Mucosa of descending colon (tissue), 3 donors: ENCODE results near the gene RARG. TPM values are rescaled to one million over a fixed set of nuclear protein-coding genes. Genes with fewer than 3 reads are reported as not detected.

Experiments
- ATAC-seq: fragments of 200-7000 bp; cut with Tn5 transposase; one replicate; pipeline ENCODE4 v1.9.1; 2020; ENCODE audit warnings: mild to moderate bottlenecking, moderate library complexity
- DNase-seq, 3 donors: peaks; one replicate each; pipeline ENCODE4 v3.0.0-alpha.2; 2020
- H3K36me3 ChIP-seq: fragments of 200-600 bp; one replicate; pipeline ENCODE4 v1.8.0; 2021; ENCODE audit warnings: low read depth, mild to moderate bottlenecking
- H3K4me1 ChIP-seq: fragments of 200-600 bp; one replicate; pipeline ENCODE4 v1.8.0; 2021; ENCODE audit warnings: low read depth, mild to moderate bottlenecking
- H3K4me3 ChIP-seq: fragments of 200-600 bp; one replicate; pipeline ENCODE4 v1.8.0; 2021; ENCODE audit warnings: mild to moderate bottlenecking
- H3K9me3 ChIP-seq: fragments of 200-600 bp; one replicate; pipeline ENCODE4 v1.8.0; 2021; ENCODE audit warnings: mild to moderate bottlenecking
- intact Hi-C, 2 donors: fragments of 100-400 bp; cut with DNase I in 1 of 2; cut with micrococcal nuclease in 1 of 2; formaldehyde crosslinking; loops; one replicate each; pipeline versions ENCODE4 v1.11.0 to v1.11.1; 2022; cut with DNase I, micrococcal nuclease
- total RNA-seq, 3 donors: library from RNA; stranded (reverse); fragmentation: NEBNext Ultra II Directional in 2 of 3; extraction: Animal tissue kit (Norgen Biotek cat#: 25700) in 2 of 3; gene quantifications; one replicate each; pipeline versions ENCODE4 v1.2.1 to v1.2.4, GENCODE V29; 2021 to 2023
- TF ChIP-seq, protein P1 (sequence below): fragments of 200-600 bp; IDR thresholded peaks from one replicate; pipeline ENCODE4 v1.8.0; 2022; ENCODE audit warnings: antibody characterized with exemption, mild to moderate bottlenecking
- donor health status: DM: no; HTN: no; CAD: no; lungs with moderate emphysema.
- donor health status: DM: no; HTN: no; CAD: no.
- donor health status: DM: no; HTN: yes; CAD: no.

The RARG gene
- total RNA-seq, 3 donors from 2014 or later = 10.7 to 35.3 (median 16.9) TPM

DNA sequence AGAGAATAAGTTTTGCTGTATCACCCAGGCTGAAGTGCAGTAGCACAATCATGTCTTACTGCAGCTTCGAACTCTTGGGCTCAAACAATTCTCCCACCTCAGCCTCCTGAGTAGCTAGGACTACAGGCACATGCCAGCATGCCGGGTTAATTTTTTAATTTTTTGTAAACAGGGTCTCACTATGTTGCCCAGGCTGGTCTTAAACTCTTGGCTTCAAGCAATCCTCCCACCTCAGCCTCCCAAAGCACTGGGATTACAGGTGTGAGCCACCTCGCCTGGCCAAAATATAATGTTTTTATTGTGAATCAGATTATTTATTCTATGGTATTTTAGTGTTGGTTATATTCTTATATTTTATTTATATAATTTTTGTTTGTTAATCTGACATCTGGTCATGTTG, 55.3 kb downstream of the RARG start:
- DNase-seq (no peak), ATAC-seq (no peak)
- TF ChIP-seq, protein P1, sequence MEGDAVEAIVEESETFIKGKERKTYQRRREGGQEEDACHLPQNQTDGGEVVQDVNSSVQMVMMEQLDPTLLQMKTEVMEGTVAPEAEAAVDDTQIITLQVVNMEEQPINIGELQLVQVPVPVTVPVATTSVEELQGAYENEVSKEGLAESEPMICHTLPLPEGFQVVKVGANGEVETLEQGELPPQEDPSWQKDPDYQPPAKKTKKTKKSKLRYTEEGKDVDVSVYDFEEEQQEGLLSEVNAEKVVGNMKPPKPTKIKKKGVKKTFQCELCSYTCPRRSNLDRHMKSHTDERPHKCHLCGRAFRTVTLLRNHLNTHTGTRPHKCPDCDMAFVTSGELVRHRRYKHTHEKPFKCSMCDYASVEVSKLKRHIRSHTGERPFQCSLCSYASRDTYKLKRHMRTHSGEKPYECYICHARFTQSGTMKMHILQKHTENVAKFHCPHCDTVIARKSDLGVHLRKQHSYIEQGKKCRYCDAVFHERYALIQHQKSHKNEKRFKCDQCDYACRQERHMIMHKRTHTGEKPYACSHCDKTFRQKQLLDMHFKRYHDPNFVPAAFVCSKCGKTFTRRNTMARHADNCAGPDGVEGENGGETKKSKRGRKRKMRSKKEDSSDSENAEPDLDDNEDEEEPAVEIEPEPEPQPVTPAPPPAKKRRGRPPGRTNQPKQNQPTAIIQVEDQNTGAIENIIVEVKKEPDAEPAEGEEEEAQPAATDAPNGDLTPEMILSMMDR = no peak
- H3K4me3 ChIP-seq = no peak overlapping the region
- H3K36me3 ChIP-seq = no peaks in the 10 kb centered on the region
- H3K9me3 ChIP-seq = no peaks in the 10 kb centered on the region
- intact Hi-C loops = no loop called here
- H3K4me1 ChIP-seq = peaks cover 12% of the 10 kb centered on the region

- Histone ChIP-seq H3K36me3 (no peaks in the 10 kb centered on the region), H3K4me1 (peaks cover 7% of the 10 kb centered on the region), H3K4me3 (no peak overlapping the region), H3K9me3 (no peaks in the 10 kb centered on the region)
- intact Hi-C loops = no loop called here
- TF ChIP-seq, protein P1 = no peak
- DNase-seq = no peak
- ATAC-seq = peak; percentile 69
These were observed 57.0 kb downstream of the RARG start for GRCh38 chr12:53174881-53175491.

DNA sequence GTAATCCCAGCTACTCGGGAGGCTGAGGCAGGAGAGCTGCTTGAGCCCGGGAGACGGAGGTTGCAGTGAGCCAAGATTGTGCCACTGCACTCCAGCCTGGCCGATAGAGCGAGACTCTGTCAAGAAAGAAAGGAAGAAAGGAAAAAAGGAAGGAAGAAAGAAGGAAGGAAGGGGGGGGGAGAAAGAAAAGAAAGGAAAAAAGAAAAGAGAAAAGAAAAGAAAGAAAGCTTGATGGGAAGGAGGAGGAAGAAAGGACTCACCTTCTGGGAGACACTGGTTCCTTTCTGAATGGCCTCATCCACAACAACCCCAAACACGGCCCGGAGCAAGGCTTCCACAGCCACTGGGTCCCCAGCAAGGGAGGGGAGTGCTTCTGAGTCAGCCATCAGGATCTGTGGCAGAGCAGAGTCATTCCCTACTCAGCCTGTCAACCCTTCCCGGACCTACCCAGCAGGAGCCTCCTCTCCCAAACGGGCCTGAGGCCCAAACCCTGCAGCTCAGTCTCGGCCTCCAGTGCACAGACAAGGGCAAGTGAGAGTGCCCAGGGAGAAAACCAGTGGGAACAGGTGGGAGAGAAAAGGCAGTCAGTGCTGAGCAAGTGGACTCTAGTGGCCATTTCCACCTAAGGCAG, 58.8 kb downstream of the RARG start:
- no peak for DNase-seq

DNA sequence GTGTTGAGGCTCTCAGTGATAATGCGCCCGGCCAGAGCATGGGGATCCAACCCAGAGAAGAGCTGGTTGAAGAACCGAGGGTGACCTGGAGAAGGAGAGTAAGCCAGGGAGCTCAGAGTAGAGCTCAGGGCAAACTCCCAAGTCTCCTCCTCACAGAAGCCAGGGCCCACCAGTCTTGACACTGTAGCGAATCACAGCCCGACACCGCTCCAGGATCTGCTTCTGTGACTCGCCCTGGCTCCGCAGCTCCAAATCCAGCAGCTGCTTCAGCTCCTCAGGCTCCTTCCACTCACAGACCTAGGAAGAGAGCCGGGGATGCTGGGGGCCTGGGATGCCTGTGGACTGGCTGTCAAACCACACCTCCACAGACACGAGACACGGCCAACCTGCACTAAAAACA, 59.7 kb downstream of the RARG start:
- intact Hi-C loops = no loop called here

More for the DNA sequence above, 58.8 kb downstream of the RARG start:
- no peak for ATAC-seq
- TF ChIP-seq, protein P1 = no peak
- Histone ChIP-seq H3K4me1 (peaks cover 7% of the 10 kb centered on the region), H3K36me3 (no peaks in the 10 kb centered on the region), H3K9me3 (no peaks in the 10 kb centered on the region), H3K4me3 (no peak overlapping the region)
- intact Hi-C loops = no loop called here

DNA sequence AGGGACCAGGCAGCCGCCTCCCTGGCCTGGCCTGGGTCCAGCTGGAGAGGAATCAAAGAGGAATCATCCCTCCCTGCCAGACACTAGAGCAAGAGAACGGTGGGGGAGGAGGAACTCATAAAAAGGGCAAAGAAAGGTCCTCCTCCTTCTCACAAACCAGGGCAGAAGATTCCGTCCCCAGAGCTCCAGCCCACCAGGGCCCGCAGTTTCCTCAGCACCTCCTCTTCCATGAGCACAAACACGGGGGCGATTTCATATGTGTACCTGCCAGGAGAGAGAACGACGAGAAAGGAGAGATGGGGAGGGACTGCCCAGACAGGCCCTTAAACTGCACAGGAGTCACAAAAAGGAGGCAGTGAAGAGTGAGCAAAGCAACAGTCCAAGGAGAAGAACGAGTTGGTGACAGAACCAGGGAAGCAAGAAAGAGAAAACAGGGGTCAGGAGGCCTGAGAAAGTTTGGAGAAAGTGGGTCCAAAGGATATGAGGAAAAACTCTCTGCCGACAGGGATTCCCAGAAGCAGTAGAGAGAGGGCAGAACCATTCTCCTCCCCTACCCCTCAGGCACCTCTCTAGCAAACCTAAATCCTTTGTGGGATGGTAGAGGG, 60.2 kb downstream of the RARG start:
- DNase-seq (no peak), ATAC-seq (no peak)
- intact Hi-C loops = no loop called here
- H3K4me3 ChIP-seq = no peak overlapping the region
- H3K4me1 ChIP-seq = peaks cover 7% of the 10 kb centered on the region
- TF ChIP-seq, protein P1 = no peak
- no peaks in the 10 kb centered on the region for H3K9me3 ChIP-seq
- H3K36me3 ChIP-seq = no peaks in the 10 kb centered on the region

More for the DNA sequence above, 59.7 kb downstream of the RARG start:
- Histone ChIP-seq H3K4me3 (no peak overlapping the region), H3K9me3 (no peaks in the 10 kb centered on the region), H3K4me1 (peaks cover 7% of the 10 kb centered on the region), H3K36me3 (no peaks in the 10 kb centered on the region)
- DNase-seq = no peak
- ATAC-seq = no peak
- TF ChIP-seq, protein P1 = no peak
